Liver (tissue), 3 donors: Measurements from ENCODE around the gene DIPK2A.

ENCODE experiments used
- EGR1 ChIP-seq, 2 donors: IDR thresholded peaks; 2 replicates each; pipeline ENCODE4 v1.6.1; 2016 to 2018; ENCODE audit warnings: antibody characterized with exemption in 2 of 2, low read depth in 2 of 2
- NR2F2 ChIP-seq: IDR thresholded peaks from 2 replicates; pipeline ENCODE4 v1.6.1; 2016; ENCODE audit warnings: antibody characterized with exemption
- RAD21 ChIP-seq, 2 donors: IDR thresholded peaks; 2 replicates each; pipeline ENCODE4 v1.6.1; 2016; ENCODE audit warnings: antibody characterized with exemption in 2 of 2, mild to moderate bottlenecking in 2 of 2
- RXRA ChIP-seq, 2 donors: IDR thresholded peaks; 2 replicates each; pipeline ENCODE4 v1.6.1; 2017 to 2018; ENCODE audit warnings: antibody characterized with exemption in 2 of 2, mild to moderate bottlenecking in 1 of 2
- SP1 ChIP-seq: IDR thresholded peaks from 2 replicates; pipeline ENCODE4 v1.6.1; 2018; ENCODE audit warnings: antibody characterized with exemption, mild to moderate bottlenecking
- TAF1 ChIP-seq: conservative IDR thresholded peaks from 2 replicates; pipeline ENCODE4 v1.6.1; 2016; ENCODE audit warnings: antibody characterized with exemption, mild to moderate bottlenecking
- TF ChIP-seq, protein P1 (sequence below): IDR thresholded peaks from 2 replicates; pipeline ENCODE4 v1.6.1; 2016; ENCODE audit warnings: antibody characterized with exemption
- TF ChIP-seq, protein P2 (sequence below): fragments of 150-350 bp; IDR thresholded peaks from 2 replicates; pipeline ENCODE4 v1.5.1; 2017; ENCODE audit warnings: improper control_type of control experiment, low read depth, low read length; ENCODE audit not compliant: missing input control
- TF ChIP-seq, protein P3 (sequence below): IDR thresholded peaks from 2 replicates; pipeline ENCODE4 v1.6.1; 2016; ENCODE audit warnings: antibody characterized with exemption, mild to moderate bottlenecking
- donor health status: healthy.
- donor health status: healthy.

DNA sequence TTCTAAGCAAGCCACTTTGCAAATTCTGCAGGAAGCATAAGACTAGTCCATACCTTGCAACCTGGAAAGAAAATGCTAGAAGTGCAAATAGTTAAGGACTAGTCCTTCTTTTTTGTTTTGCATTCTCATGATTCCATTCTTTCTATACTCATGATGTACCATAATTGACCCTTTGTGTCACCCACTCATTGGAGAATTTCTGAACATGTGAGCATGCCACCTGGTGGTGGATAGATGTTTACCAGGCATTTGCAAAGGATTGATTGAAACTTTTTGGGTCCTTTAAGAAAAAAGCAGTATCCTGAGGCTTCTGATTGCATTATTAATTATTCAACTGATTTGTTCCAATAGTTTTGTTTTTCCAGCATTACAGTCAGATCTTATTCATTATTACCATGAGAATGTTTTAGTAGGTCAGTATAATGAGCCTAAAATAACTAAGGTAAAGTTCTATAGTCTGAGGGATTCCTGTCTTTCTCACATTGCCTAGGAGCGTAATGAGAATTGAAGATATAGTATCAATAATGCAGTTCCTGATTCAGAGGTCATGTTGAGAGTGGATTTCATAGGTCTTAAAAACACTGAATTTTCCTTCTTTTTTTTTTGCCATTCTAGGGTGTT is 20.2 kb upstream of the DIPK2A start:
- TF ChIP-seq, protein P1, sequence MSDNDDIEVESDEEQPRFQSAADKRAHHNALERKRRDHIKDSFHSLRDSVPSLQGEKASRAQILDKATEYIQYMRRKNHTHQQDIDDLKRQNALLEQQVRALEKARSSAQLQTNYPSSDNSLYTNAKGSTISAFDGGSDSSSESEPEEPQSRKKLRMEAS = no peak
- TF ChIP-seq, protein P2, sequence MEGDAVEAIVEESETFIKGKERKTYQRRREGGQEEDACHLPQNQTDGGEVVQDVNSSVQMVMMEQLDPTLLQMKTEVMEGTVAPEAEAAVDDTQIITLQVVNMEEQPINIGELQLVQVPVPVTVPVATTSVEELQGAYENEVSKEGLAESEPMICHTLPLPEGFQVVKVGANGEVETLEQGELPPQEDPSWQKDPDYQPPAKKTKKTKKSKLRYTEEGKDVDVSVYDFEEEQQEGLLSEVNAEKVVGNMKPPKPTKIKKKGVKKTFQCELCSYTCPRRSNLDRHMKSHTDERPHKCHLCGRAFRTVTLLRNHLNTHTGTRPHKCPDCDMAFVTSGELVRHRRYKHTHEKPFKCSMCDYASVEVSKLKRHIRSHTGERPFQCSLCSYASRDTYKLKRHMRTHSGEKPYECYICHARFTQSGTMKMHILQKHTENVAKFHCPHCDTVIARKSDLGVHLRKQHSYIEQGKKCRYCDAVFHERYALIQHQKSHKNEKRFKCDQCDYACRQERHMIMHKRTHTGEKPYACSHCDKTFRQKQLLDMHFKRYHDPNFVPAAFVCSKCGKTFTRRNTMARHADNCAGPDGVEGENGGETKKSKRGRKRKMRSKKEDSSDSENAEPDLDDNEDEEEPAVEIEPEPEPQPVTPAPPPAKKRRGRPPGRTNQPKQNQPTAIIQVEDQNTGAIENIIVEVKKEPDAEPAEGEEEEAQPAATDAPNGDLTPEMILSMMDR = peak; percentile 58
- TF ChIP-seq EGR1 (IDR thresholded peaks at IDR 0.05; ENCODE audit: low read depth in 2 of 2) (no peak), RAD21 (IDR thresholded peaks at IDR 0.05) (peak; percentile 72 to 80), NR2F2 (no peak), RXRA (IDR thresholded peaks at IDR 0.05) (no peak), TAF1 (no peak), SP1 (no peak)
- TF ChIP-seq, protein P3, sequence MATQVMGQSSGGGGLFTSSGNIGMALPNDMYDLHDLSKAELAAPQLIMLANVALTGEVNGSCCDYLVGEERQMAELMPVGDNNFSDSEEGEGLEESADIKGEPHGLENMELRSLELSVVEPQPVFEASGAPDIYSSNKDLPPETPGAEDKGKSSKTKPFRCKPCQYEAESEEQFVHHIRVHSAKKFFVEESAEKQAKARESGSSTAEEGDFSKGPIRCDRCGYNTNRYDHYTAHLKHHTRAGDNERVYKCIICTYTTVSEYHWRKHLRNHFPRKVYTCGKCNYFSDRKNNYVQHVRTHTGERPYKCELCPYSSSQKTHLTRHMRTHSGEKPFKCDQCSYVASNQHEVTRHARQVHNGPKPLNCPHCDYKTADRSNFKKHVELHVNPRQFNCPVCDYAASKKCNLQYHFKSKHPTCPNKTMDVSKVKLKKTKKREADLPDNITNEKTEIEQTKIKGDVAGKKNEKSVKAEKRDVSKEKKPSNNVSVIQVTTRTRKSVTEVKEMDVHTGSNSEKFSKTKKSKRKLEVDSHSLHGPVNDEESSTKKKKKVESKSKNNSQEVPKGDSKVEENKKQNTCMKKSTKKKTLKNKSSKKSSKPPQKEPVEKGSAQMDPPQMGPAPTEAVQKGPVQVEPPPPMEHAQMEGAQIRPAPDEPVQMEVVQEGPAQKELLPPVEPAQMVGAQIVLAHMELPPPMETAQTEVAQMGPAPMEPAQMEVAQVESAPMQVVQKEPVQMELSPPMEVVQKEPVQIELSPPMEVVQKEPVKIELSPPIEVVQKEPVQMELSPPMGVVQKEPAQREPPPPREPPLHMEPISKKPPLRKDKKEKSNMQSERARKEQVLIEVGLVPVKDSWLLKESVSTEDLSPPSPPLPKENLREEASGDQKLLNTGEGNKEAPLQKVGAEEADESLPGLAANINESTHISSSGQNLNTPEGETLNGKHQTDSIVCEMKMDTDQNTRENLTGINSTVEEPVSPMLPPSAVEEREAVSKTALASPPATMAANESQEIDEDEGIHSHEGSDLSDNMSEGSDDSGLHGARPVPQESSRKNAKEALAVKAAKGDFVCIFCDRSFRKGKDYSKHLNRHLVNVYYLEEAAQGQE = no peak
